Activated T-helper 9 cell treated with anti-CD3 and anti-CD28 coated beads, Interleukin-2, amount 50 U/mL, for 16 hours (primary cell): ENCODE data around the gene KIF13A.
"Not testable (repeated sequence)": the region's sequence is repeated elsewhere in the genome, so short reads cannot be mapped to it uniquely, and the experiment has no call there.

Experiments used
- DNase-seq: peaks from one replicate; pipeline ENCODE4 v3.0.0-alpha.2; 2020; ENCODE audit warnings: low read depth

KIF13A gene

DNA sequence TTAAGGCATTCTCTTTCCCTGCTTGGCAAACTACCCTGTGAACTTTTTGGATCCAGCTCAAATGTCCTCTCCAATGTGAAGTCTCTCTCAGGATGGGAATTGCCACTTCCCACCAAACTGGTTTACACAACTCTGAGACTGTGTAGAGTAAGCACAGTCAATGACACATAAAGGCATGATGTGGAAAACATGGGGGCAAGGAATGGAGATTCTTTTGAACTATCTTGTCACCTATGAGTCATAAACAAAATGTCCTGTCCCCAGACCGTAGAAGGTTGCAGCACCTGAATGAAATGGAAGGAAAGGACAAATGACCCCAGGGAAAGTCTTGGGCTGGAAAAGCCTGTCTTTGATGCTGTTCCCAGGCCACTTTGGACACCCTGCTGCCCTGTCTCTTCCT lies 11.0 kb upstream of the KIF13A start:
- DNase-seq, result no peak

DNA sequence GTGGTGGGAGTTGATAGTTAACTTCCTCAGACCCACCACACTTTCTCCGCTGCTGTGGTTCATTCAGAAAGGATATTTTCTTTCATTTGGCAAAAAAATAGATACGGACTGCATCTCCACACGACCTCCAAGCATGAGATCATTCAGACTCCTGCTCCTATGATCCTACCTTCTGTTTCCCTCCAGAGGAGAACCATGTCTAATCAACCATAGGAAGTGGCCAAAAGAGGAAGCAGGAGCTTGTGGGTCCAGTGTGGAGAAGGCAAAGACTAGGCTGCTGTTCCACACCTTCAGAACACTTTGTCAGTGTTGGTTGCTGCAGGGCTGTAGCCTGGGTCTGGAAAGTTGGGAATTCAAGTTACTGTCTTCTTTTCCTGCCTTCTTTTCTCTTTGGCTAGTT lies 10.6 kb upstream of the KIF13A start:
- DNase-seq, result no peak

DNA sequence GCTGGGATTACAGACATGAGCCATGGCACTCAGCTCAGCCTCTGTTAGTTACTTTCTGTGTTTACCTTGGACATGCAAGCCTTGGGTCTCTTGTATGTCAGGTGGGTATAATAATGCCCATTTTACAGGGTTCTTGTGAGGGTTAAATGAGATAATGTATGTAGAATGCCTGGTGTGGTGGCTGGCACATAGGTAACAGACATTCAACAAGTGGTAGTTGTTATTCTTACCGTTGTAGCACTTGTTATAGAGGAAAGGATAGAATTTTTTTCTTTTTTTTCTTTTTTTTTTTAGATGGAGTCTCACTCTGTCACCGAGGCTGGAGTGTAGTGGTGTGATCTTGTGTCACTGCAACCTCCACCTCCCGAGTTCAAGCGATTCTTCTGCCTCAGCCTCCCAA lies 8.0 kb upstream of the KIF13A start:
- DNase-seq, result no peak

DNA sequence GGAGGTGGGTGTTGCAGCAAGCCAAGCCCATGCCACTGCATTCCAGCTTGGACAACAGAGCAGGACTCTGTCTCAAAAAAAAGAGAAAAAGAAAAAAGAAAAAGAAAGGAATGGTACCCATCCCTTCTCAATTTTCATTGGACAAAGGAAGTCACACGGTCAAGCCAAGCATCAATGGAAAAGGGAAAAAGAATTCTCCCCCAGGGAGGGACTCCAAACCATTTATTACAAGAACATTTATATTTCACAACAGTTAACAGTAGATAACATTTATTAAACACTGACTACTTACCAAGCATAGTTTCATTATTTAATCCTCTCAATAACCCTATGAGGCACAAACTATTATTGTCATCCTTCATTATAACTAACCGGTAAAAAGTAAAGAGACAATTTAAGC lies 6.6 kb upstream of the KIF13A start:
- DNase-seq, result no peak

DNA sequence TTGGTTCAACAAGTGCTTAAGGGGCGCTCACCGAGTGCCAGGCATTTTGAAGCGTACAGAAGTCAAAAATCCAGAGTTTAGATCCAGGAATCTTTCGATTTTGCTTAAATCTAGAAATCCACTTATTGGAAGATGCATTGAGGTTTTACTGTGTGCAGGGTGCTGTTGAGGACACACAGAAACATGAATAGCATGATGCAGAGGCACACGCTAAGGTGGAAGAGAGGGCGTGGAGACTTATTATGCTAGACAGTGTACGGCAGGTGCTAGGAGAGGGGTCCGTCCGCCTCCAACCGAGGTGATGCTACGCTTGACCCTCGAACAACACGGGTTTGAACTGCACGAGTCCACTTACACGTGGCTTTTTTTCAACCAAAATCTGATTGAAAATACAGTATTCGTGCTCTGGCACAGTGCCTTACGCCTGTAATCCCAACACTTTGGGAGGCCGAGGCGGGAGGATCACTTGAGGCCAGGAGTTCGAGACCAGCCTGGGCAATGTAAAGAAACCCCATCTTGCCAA lies 1.0 kb upstream of the KIF13A start:
- DNase-seq, result no peak

DNA sequence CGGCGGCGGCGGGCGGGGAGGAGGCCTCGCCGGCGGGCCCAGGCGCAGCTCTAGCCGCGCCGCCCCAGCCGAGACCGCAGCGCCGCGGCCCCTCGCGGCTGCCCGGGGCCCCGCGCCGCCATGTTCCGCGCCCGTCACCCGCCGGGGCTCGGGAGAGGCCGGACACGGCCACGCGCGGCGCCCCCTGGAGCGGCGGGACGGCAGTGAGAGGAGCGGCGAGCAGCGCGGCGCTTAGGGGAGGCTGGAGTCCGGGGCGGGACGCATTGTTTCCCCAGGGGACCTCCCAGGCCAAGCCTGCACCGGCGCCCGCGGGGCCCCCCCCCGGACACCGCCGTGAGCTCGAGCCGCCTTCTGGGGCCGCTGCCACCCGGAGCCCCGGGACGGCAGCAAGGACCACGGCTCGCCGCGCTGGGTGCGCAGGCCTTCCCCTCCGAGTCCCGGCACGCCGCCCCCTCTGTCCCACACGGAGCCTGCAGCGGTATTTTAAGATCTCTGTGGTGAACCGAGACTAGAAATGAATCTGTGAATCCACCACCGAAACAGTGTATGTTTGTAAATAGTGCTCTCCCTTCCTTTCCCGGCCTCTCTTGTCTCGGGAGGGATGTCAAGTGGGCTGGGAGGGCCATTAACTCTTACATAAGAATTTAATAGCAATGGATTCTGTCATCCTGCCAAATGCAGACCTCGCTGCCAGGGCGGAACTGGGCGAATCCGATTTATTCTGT lies 424 bp upstream of the KIF13A start:
- no peak for DNase-seq

DNA sequence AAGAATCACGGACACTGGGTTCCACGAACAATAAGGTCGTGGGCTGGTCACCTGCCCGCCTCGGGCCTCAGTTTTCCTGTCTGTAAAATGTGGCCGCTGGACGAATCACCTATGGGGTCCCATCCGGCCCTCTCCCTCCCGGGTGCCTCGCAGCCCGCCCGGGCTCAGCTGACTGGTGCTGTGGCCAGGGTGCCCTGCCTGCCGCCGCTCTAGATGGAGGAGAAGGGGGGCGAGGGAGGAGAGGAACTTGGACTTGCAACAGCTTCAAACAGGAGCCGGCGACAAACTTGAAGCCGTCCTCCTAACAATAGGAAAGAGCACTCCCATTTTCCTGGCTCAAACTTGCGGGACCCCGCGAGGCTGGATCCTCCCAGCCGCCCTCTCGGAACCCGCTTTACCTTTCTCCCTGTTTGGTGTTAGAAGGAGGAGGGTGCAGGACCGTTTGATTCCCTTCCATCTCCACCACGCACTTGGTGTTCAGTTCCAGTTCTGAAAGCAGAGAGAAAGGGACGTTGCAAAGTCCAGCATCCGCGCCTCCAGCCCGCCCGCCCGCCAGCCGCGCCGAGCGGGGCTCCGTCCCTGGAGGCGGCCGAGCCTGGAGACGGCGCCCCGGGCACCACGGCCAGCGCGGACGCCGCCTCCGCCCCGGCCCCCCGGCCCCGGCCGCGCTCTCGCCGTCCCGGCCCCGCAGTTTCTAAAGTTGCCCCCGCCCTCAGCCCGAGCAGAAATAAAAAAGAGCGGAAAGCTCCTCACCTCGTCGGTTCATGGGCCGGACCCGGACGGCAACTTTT lies 584 bp downstream of the KIF13A start:
- DNase-seq, result no peak

DNA sequence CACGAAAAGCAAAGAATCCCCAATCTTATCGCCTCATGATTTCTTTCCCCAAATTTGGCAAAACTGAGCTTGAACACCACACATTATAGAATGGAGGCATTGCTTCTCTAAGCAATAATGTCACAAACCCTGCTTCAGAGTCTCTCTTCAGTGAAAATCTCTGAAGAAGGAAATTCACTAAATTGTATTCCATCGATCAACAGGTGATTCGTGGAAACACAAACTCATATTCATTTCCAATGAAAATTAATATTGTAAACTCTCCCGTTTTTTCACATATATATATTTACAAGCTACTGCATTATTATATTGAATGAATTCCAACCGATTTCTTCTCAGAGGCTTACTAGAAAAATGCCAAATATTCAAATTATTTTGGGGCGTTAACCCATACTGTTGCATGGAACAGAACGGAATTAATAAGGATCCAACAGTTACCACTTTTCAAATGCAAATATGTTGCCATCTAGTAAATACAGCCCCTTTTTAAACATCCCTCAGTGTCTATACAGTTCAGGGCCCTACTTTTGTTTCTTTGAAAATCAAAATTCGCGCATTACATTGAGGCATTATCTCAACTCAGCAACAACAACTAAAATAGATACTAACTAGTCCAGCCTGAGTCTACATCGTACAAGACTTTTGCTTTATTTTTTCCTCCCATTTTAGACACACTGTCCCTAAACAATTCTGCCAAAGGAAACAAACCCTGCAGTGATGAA lies 1.3 kb downstream of the KIF13A start:
- DNase-seq, result no peak

DNA sequence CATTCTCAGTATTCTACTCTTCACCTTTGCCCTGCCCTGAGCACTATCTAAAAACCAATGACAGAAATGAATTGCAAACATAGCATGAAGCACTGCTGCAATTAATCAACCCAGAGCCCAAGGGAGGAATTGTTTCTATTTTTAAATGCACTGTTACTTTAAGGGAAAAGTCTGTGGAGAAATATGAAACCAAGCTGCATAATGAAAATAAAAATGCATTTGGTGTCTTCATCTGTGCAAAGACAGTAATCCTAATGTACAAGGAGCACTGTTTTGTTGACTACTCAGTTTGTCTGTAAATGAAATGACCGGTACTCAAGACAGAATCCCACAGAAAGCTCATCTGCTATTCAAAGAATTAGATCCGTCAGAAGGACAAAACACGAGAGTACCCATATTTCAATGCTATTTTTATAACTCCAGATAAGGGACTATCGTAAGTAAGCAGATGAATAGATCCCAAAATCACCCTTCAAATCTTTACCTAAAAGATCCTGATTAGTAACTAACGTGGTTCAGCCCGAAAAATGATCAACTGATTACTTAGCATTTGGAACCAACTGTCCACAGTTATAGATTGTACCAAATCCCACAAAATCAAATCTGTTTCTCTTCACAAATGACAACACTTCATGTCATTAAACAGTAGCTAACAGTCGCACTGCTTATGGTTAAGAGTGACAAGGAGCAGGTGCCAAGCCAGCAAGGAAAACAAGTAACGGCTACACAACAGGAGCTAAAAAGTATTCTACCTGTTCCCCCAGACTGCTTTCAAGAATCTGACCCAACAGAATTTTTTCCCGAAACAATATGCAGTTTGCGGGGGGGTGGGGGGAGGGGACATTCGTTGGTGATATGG lies 2.4 kb downstream of the KIF13A start:
- no peak for DNase-seq

DNA sequence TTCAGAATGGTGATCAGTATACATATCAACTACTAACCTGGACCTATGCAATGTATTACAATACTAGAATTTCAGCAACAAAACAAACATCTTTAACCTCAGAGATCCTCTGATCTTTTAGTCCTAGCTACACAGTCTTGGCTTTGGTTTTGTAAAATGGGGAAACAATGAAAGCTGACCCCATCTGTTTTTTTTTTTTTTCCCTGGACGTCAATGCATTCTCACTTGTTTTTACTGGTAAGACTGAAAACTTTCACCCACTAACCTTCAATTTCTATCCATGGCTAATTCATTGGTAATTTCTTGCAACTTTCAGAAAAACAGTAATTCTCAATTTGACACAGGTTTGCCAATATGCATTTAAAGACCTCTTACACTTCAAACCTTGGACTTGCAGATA lies 3.0 kb downstream of the KIF13A start:
- DNase-seq, result no peak

DNA sequence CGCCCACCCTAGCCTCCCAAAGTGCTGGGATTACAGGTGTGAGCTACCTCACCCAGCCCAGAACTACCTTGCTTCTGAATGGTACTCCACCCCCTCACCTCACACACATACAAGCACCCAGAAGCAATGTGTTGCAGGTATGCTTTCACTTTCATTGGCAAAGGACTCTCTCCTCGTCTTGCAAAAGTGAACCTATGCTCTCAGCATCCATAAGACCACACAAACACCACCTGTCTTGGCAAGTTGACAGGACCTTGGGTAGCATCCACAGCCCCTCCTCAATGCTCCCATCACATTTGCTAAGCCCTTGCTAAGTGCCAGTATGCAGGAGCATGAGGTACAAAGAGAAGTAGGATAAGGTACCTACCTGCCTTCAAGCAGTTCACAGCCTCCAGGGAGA lies 3.7 kb downstream of the KIF13A start:
- DNase-seq, result no peak

DNA sequence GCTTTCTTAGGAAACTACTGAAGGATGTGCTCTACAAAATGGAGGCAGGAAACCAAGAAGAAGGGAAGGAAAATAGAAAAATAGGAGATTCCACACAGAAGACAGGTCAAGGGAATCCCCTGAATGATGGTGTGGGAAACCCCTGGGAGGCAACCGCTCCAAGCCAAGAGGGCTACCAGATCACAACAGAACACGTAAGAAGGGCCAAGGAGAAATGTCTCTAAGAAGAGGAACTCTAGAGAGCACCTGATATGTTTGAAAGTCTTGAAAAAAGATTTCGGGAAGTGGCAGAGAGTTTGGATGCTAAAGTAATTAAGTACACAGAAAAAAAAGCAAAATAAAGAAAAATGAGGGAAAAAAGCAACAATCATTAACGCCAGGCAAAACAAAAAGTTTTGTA lies 7.1 kb downstream of the KIF13A start:
- no peak for DNase-seq

DNA sequence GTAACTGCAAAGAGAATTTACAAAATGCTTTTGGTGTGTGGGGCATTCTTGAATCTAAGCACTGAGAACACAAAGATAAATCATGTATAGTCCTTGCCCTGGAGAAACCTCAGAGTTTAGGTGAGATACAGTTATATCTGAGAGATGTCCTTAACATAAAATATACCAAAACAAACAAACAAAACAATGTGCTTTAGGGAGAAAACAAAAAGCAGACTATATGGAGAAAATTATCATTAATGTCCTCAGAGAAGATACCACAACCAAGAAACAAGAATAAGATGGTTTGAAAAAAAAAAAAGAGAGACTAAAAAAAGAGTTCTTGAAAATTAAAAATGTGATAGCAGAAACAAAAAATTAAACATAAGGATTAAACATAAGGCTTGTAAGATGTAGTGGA lies 8.0 kb downstream of the KIF13A start:
- DNase-seq, result no peak

DNA sequence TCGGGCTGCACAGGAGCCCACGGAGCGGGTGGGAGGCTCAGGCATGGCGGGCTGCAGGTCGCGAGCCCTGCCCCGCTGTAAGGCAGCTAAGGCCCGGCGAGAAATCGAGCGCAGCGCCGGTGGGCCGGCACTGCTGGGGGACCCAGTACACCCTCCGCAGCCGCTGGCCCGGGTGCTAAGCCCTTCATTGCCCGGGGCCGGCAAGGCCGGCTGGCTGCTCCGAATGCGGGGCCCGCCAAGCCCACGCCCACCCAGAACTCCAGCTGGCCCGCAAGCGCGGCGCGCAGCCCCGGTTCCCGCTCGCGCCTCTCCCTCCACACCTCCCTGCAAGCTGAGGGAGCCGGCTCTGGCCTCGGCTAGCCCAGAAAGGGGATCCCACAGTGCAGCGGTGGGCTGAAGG lies 11.2 kb downstream of the KIF13A start:
- not testable (repeated sequence) for DNase-seq

DNA sequence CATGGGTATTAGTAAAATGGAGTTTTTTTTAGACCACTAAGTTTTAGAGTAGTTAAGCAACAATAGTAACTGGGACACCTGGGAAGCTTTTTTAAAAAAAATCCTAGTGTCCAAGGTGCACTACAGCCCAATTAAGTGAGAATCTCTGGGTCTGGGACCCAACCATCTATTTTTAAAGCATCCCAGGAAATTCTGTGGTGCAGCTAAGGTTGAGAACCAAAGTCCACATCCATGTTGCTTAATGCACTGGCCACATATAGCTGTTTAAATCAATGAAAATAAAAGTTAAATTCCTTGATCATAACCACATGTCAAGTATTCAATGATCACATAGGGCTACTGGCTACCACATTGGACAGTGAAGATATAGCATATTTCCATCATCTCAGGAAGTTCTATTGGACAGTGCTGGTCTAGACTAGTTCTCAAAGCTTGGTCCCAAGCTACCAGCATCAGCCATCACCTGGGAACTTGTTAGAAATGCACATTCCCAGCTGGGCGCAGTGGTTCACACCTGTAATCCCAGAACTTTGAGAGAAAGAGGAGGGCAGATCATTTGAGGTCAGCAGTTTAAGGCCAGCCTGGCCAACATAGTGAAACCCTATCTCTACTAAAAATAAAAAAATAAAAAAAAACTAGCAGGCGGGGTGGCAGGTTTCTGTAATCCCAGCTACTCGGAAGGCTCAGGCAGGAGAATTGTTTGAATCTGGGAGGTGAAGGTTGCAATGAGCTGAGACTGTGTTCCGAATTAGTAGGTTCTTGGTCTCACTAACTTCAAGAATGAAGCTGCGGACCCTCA lies 12.7 kb downstream of the KIF13A start:
- DNase-seq, result no peak

DNA sequence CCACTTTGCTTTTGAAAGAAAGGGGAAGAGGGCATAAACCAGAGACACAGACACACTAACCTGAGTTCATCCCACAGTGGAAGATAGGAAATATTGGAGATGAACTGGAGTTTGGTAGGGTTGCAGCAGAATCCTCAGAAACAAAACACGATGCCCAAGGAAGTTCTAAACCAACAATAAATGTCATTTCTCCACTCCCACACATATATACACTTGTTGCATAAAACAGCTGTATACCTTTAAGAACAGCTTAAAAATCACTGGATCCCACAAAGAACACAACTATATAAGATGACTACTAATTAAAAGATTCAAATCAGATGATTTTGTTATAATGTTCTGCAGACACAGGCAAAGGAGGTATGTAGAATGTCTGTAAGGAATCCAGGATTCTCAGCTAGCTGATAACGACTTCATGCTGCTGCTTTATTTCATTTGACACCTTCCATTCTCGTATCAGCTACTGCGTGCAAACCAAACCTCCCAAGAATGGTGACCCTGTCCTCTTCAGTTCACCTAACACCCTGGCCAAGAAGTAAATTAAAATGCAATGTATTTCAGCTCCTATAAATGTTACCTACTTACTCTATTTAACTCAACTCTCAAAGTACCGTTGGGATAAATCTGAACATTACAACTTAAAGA lies 14.3 kb downstream of the KIF13A start:
- DNase-seq, result no peak

DNA sequence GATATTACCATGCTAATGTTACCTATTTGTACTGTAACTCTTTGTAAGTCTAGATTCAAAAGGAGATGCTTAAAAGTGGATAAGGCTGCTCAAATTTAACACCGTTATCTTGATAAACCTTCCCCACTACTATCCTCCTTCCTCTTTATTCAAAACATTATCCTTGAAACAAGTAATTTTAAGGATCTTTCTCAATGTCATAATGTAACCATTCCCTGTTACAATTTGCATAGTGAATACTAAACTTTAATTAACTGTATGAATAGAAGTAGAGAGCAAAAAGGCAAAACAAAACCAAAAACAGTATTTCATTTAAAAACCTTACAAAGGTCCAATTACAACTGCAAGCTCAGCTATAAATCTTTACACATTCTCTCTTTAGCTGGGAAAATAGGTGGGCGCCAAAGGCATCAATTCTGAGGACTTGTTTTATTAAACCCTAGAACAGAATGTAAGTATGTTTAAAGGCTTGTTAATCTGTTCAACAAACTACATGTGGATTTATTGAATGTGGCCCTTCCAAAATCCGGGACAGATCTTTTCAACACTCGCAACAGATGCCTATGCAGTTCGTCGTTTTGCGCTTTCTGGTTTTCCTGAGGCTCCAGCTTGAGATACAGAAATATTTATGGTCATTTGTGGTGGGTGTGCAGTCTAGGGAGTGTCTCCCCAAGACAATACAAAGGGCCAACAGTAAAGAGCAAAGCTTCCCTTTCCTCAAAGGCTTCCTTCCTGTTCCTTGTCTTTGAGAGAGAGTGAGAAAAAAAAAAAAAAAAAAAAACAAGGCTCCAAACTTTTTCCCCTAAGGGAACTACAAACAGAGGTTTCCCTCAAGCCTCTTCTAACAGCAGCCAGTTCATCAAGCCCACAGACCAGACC lies 15.1 kb downstream of the KIF13A start:
- DNase-seq, result no peak

DNA sequence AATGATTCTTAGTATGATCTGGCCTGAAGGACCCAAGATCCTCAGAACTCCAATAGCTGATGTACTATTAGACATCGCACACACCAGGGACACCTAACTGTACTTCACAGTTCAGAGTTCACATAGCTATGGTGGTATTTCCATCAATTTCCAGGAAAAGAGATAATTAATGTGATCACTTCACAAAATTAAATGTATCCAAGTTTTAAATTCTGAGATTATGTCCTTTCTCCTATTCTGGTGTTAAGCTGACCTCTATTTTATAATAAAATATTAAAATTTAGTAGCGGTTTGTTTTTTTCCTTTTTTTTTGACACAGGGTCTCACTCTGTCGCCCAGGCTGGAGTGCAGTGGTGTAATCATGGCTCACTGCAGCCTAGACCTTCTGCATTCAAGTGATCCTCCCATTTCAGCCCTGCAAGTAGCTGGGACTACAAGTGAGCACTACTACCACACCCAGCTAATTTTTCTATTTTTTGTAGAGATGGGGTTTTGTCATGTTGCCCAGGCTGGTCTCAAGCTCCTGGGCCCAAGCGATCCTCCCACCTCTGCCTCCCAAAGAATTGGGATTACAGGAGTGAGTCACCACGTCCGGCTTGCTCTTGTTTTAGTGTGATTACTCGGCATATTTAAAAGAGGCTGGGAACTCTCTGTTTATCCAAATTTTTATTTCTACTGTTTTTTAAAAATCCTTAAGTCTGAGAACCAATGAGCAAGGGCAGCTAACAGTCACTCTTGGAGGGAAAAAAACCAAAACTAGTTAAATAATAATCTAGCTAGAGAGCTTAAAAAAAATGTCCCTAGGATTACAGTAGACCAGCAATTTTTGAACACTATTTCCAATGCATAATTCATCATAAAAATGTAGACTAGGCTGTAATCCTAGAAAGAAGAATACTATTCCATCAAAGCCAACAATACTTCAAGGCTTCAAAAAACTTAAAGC lies 16.0 kb downstream of the KIF13A start:
- no peak for DNase-seq
